ENCODE measurements around the gene MTR.

GRCh38 chr1:236862219-236862591, 67.1 kb downstream of the MTR start:
- TF ChIP-seq BHLHE40 (IDR thresholded peaks at IDR 0.05; ENCODE audit: low read depth, low read length), result no peak
- TF ChIP-seq CTCF (IDR thresholded peaks at IDR 0.05), result no peak
- no peak for TF ChIP-seq REST (IDR thresholded peaks at IDR 0.05)
- TF ChIP-seq KDM5A (IDR thresholded peaks at IDR 0.05), result no peak
